Astrocyte (in vitro differentiated cells and primary cell): ENCODE results near the gene ENDOV. TPM values are rescaled to one million over a fixed set of nuclear protein-coding genes. Genes with fewer than 3 reads are reported as not detected.

Source experiments
- DNase-seq: peaks from one replicate; pipeline ENCODE4 v3.0.0-alpha.2; 2010; ENCODE audit warnings: low read depth
- FAIRE-seq: peaks from 2 replicates; lab custom pipeline; 2011; peaks lifted over from hg19 to GRCh38; lab: Jason Lieb, UNC
- H2AFZ ChIP-seq: 2 replicates; pipeline ENCODE4 v1.6.0; 2012; ENCODE audit warnings: low read depth, low read length, inconsistent platforms
- H3K27ac ChIP-seq: 2 replicates; pipeline ENCODE4 v1.5.1; 2011; ENCODE audit warnings: low read depth, low read length, inconsistent platforms
- H3K27me3 ChIP-seq: 2 replicates; pipeline ENCODE4 v1.6.0; 2011; ENCODE audit warnings: low read length, inconsistent platforms; ENCODE audit not compliant: insufficient read depth
- H3K36me3 ChIP-seq: 2 replicates; pipeline ENCODE4 v1.5.1; 2011; ENCODE audit warnings: low read length, inconsistent platforms; ENCODE audit not compliant: insufficient read depth
- H3K4me1 ChIP-seq: 2 replicates; pipeline ENCODE4 v1.5.1; 2011; ENCODE audit warnings: low read length, inconsistent platforms; ENCODE audit not compliant: insufficient read depth
- H3K4me2 ChIP-seq: 2 replicates; pipeline ENCODE4 v1.6.0; 2012; ENCODE audit warnings: low read length, inconsistent platforms
- H3K4me3 ChIP-seq: 2 replicates; pipeline ENCODE4 v1.5.1; 2011; ENCODE audit warnings: low read depth, mild to moderate bottlenecking, low read length, inconsistent platforms; ENCODE audit not compliant: insufficient read depth
- H3K79me2 ChIP-seq: 2 replicates; pipeline ENCODE4 v1.6.0; 2012; ENCODE audit warnings: mild to moderate bottlenecking, low read length, inconsistent platforms; ENCODE audit not compliant: insufficient read depth
- H3K9ac ChIP-seq: 2 replicates; pipeline ENCODE4 v1.6.0; 2012; ENCODE audit warnings: mild to moderate bottlenecking, low read length, inconsistent platforms
- H3K9me3 ChIP-seq: 2 replicates; pipeline ENCODE4 v1.5.1; 2012; ENCODE audit warnings: low read depth, mild to moderate bottlenecking, low read length, inconsistent platforms; ENCODE audit not compliant: insufficient read depth
- H4K20me1 ChIP-seq: 2 replicates; pipeline ENCODE4 v1.6.0; 2012; ENCODE audit warnings: low read length, inconsistent platforms; ENCODE audit not compliant: insufficient read depth
- H3K27ac Mint-ChIP-seq: one replicate; pipeline ENCODE4 v1.8.0; 2021; ENCODE audit warnings: mild to moderate bottlenecking, mixed read lengths; ENCODE audit not compliant: unreplicated experiment
- H3K27me3 Mint-ChIP-seq: one replicate; pipeline ENCODE4 v1.8.0; 2021; ENCODE audit warnings: low read depth, mixed read lengths; ENCODE audit not compliant: unreplicated experiment
- H3K36me3 Mint-ChIP-seq: one replicate; pipeline ENCODE4 v1.8.0; 2021; ENCODE audit warnings: low read depth, mixed read lengths; ENCODE audit not compliant: unreplicated experiment
- H3K4me1 Mint-ChIP-seq: one replicate; pipeline ENCODE4 v1.8.0; 2021; ENCODE audit warnings: low read depth, mixed read lengths; ENCODE audit not compliant: unreplicated experiment
- H3K4me3 Mint-ChIP-seq: one replicate; pipeline ENCODE4 v1.8.0; 2021; ENCODE audit warnings: mild to moderate bottlenecking, moderate library complexity, mixed read lengths; ENCODE audit not compliant: unreplicated experiment
- H3K9me3 Mint-ChIP-seq: one replicate; pipeline ENCODE4 v1.8.0; 2021; ENCODE audit warnings: mild to moderate bottlenecking, mixed read lengths; ENCODE audit not compliant: unreplicated experiment
- EZH2 ChIP-seq: IDR thresholded peaks from 2 replicates; pipeline ENCODE4 v1.6.1; 2012; ENCODE audit warnings: mild to moderate bottlenecking, low read length, inconsistent platforms; ENCODE audit not compliant: insufficient read depth
- microRNA-seq: library from miRNA; unstranded; fragments of <30 nt; microRNA quantifications from one replicate; pipeline ENCODE4 v1.2.0, GENCODE V29; 2020
- total RNA-seq: library from RNA; stranded (reverse); gene quantifications from 2 replicates; pipeline ENCODE4 v1.2.1, GENCODE V29; 2021
- TF ChIP-seq, protein P1 (sequence below): IDR thresholded peaks from 2 replicates; pipeline ENCODE4 v1.5.1; 2011; ENCODE audit warnings: low read depth, mild to moderate bottlenecking, inconsistent platforms, low read length, moderate library complexity; ENCODE audit not compliant: insufficient read depth

ENDOV gene
- total RNA-seq, 1 donor from 2014 or later = 20.7 TPM

DNA sequence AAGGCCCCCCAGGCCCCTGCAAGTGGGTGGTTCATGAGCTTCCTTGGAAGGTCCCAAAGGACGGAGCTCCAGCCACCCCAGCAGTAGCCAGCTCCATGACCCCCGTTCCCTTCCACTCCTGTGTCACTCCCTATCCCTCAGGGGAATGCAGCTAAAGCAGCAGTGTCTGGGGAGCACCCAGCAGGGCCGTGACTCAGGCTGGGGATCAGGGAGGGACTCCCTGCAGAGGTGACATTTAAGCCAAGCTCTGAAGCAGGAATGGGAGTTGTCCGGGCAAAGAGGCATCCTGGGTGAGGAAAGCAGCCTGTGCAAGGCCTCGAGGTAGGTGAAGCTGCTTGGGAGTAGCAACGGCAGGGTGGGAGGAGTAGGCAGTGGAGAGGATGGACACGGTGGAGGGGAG is 72.5 kb downstream of the ENDOV start:
- DNase-seq (no peak), FAIRE-seq (no peak)
- no peaks in the 10 kb centered on the region for H3K36me3 Mint-ChIP-seq
- Histone ChIP-seq H3K9ac (no peak overlapping the region), H4K20me1 (no peaks in the 10 kb centered on the region), H3K36me3 (no peaks in the 10 kb centered on the region), H3K9me3 (peaks cover 9% of the 10 kb centered on the region), H3K4me2 (no peak overlapping the region), H3K27ac (no peak overlapping the region), H3K4me3 (no peak overlapping the region), H2AFZ (no peak overlapping the region), H3K79me2 (no peaks in the 10 kb centered on the region), H3K4me1 (no peaks in the 10 kb centered on the region), H3K27me3 (peaks cover 16% of the 10 kb centered on the region)
- no peaks in the 10 kb centered on the region for H3K9me3 Mint-ChIP-seq
- no peak overlapping the region for H3K27ac Mint-ChIP-seq
- H3K27me3 Mint-ChIP-seq = peaks cover 52% of the 10 kb centered on the region
- H3K4me1 Mint-ChIP-seq = peaks cover 3% of the 10 kb centered on the region
- no peak overlapping the region for H3K4me3 Mint-ChIP-seq
- TF ChIP-seq EZH2 = no peak
- TF ChIP-seq, protein P1, sequence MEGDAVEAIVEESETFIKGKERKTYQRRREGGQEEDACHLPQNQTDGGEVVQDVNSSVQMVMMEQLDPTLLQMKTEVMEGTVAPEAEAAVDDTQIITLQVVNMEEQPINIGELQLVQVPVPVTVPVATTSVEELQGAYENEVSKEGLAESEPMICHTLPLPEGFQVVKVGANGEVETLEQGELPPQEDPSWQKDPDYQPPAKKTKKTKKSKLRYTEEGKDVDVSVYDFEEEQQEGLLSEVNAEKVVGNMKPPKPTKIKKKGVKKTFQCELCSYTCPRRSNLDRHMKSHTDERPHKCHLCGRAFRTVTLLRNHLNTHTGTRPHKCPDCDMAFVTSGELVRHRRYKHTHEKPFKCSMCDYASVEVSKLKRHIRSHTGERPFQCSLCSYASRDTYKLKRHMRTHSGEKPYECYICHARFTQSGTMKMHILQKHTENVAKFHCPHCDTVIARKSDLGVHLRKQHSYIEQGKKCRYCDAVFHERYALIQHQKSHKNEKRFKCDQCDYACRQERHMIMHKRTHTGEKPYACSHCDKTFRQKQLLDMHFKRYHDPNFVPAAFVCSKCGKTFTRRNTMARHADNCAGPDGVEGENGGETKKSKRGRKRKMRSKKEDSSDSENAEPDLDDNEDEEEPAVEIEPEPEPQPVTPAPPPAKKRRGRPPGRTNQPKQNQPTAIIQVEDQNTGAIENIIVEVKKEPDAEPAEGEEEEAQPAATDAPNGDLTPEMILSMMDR = no peak

Small RNAs within 50 kb of the gene (microRNA-seq; reads per million reads assigned to microRNA genes)
- not detected for gene MIR4730

Other genes with a start within 250 kb of the ENDOV start
- gene CARD14, start 245.1 kb upstream of the ENDOV start, total RNA-seq = 0.29 TPM in 1 of 2 replicates, not detected in the other
- 24.0 and 26.0 TPM in 2 replicates for gene SGSH, start 194.8 kb upstream of the ENDOV start, total RNA-seq
- 15.3 and 16.1 TPM in 2 replicates for gene SLC26A11, start 194.7 kb upstream of the ENDOV start, total RNA-seq
- 120 and 129 TPM in 2 replicates for gene RNF213, start 154.3 kb upstream of the ENDOV start, total RNA-seq
- 0.43 and 0.48 TPM in 2 replicates for gene NPTX1, start 61.4 kb downstream of the ENDOV start, total RNA-seq
- gene RPTOR, start 129.7 kb downstream of the ENDOV start, total RNA-seq = 32.0 and 33.1 TPM in 2 replicates